Coronary artery (tissue), 2 donors: ENCODE data around the gene CAGE1.

ENCODE experiments used
- DNase-seq: peaks from one replicate; pipeline ENCODE4 v3.0.0-alpha.2; 2017; ENCODE audit warnings: low spot score
- H3K27ac ChIP-seq, 2 donors: fragments of 200-600 bp; sonication (generic); one replicate each; pipeline ENCODE4 v1.5.1; 2016 to 2019
- H3K4me3 ChIP-seq: fragments of 200-600 bp; sonication (generic); 2 replicates; pipeline ENCODE4 v1.5.1; 2016; ENCODE audit warnings: mild to moderate bottlenecking, moderate library complexity
- CTCF ChIP-seq: fragments of 200-600 bp; sonication (generic); IDR thresholded peaks from one replicate; pipeline ENCODE4 v1.5.1; 2019; ENCODE audit warnings: antibody characterized with exemption

Gene CAGE1

GRCh38 chr6:7431674-7432390, 42.3 kb upstream of the CAGE1 start:
- DNase-seq = no peak
- no peak for TF ChIP-seq CTCF
- Histone ChIP-seq H3K4me3 (no peak overlapping the region), H3K27ac (no peak overlapping the region)

GRCh38 chr6:7431313-7431673, 41.8 kb upstream of the CAGE1 start:
- H3K4me3 ChIP-seq = no peak overlapping the region
- TF ChIP-seq CTCF = no peak
- H3K27ac ChIP-seq = no peak overlapping the region
- no peak for DNase-seq

GRCh38 chr6:7426447-7427169, 37.1 kb upstream of the CAGE1 start:
- Histone ChIP-seq H3K4me3 (no peak overlapping the region), H3K27ac (no peak overlapping the region)
- no peak for TF ChIP-seq CTCF
- no peak for DNase-seq

GRCh38 chr6:7425808-7426190, 36.3 kb upstream of the CAGE1 start:
- TF ChIP-seq CTCF = no peak
- no peak overlapping the region for H3K4me3 ChIP-seq
- no peak for DNase-seq
- H3K27ac ChIP-seq = no peak overlapping the region

- TF ChIP-seq CTCF = no peak
- DNase-seq = no peak
- no peak overlapping the region for H3K4me3 ChIP-seq
Observed at GRCh38 chr6:7424967-7425807, 35.6 kb upstream of the CAGE1 start.

GRCh38 chr6:7424058-7424457, 34.5 kb upstream of the CAGE1 start:
- H3K27ac ChIP-seq = no peak overlapping the region
- TF ChIP-seq CTCF = no peak
- no peak for DNase-seq
- H3K4me3 ChIP-seq = no peak overlapping the region

More at GRCh38 chr6:7424967-7425807, 35.6 kb upstream of the CAGE1 start:
- no peak overlapping the region for H3K27ac ChIP-seq
